Kidney (tissue), 14 donors: Measurements from ENCODE around the gene MYO10. TPM values are rescaled to one million over a fixed set of nuclear protein-coding genes. Genes with fewer than 3 reads are reported as not detected.

ENCODE experiments used
- DNase-seq, 5 donors: peaks; one replicate each; pipeline ENCODE4 v3.0.0-alpha.2; 2013 to 2020
- FAIRE-seq: peaks from 2 replicates; lab custom pipeline; 2012; peaks lifted over from hg19 to GRCh38; lab: Jason Lieb, UNC
- H3K27ac ChIP-seq, 2 donors: one replicate each; pipeline ENCODE4 v1.7.0; 2013; ENCODE audit warnings: low read depth in 2 of 2, low read length in 2 of 2, inconsistent platforms in 1 of 2
- H3K27me3 ChIP-seq: one replicate; pipeline ENCODE4 v1.7.1; 2013; ENCODE audit warnings: low read length, inconsistent platforms; ENCODE audit not compliant: control insufficient read depth, insufficient read depth
- H3K36me3 ChIP-seq, 3 donors: one replicate each; pipeline versions ENCODE4 v1.7.0 to v1.7.1; 2013; ENCODE audit warnings: low read length in 3 of 3, control low read depth in 1 of 3, inconsistent platforms in 1 of 3; ENCODE audit not compliant: insufficient read depth in 3 of 3, control insufficient read depth in 2 of 3
- H3K4me1 ChIP-seq, 3 donors: one replicate each; pipeline versions ENCODE4 v1.7.0 to v1.7.1; 2013; ENCODE audit warnings: low read length in 3 of 3, inconsistent platforms in 1 of 3, low read depth in 1 of 3; ENCODE audit not compliant: control insufficient read depth in 2 of 3, insufficient read depth in 2 of 3
- H3K4me3 ChIP-seq, 3 donors: one replicate each; pipeline versions ENCODE4 v1.7.0 to v1.8.1; 2013; ENCODE audit warnings: low read length in 3 of 3, control low read depth in 1 of 3, inconsistent platforms in 1 of 3
- H3K9ac ChIP-seq, 3 donors: one replicate each; pipeline versions ENCODE4 v1.7.0 to v1.7.1; 2013; ENCODE audit warnings: low read length in 3 of 3, control low read depth in 1 of 3, inconsistent platforms in 1 of 3
- H3K9me3 ChIP-seq, 3 donors: one replicate each; pipeline versions ENCODE4 v1.7.0 to v1.7.1; 2013; ENCODE audit warnings: low read length in 3 of 3, control low read depth in 1 of 3, inconsistent platforms in 1 of 3; ENCODE audit not compliant: control insufficient read depth in 2 of 3, insufficient read depth in 1 of 3
- intact Hi-C: fragments of 100-400 bp; cut with DNase I; formaldehyde crosslinking; loops from one replicate; pipeline ENCODE4 v1.11.1; 2022
- polyA plus RNA-seq: library from polyadenylated mRNA; stranded (reverse); fragments of 350-450 nt; fragmentation: Illumina TruSeq; extraction: RNeasy Lipid Tissue Mini Kit (QIAGEN cat#74804); gene quantifications from one replicate; pipeline ENCODE4 v1.2.3, GENCODE V29; 2014; ENCODE audit warnings: low read depth, low replicate concordance; ENCODE audit not compliant: insufficient read depth
- total RNA-seq: library from RNA; stranded (reverse); fragmentation: NEBNext Ultra II Directional; extraction: Animal tissue kit (Norgen Biotek cat#: 25700); gene quantifications from one replicate; pipeline ENCODE4 v1.2.1, GENCODE V29; 2021
- TF ChIP-seq, protein P1 (sequence below): IDR thresholded peaks from 3 replicates; pipeline ENCODE4 v1.5.1; 2012; ENCODE audit warnings: mild to moderate bottlenecking, moderate library complexity, borderline replicate concordance; ENCODE audit not compliant: insufficient read depth; ENCODE audit errors: extremely low read depth
- donor health status: control.
- donor health status: control.
- donor health status: control.
- donor health status: control.
- donor health status: control.
- donor health status: DM: yes; HTN: yes; CAD: no.
- donor health status: Normal renal cell carcinoma (clear cell type).

Gene MYO10
- total and polyA plus RNA-seq, 2 donors from 2014 or later, result 7.6 to 52.4 TPM

DNA sequence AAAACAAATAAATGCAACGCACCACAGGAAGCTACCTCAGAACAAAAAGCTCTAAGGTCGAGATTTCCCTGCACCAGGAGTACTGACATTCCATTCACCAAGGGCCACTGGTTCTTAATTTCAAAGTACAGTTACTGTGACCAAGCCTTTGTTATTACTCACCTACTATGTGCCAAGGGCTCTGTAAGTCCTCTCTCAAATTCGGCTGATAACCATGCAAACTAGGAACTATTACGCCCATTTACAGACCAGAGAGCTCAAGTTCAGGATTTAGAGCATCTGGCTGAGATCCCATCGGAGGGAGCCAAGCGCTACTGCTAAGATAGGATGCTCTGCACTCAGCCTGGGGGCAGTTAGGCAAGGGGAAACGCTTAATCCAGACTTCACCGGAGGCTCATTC lies 5.6 kb downstream of the MYO10 start:
- intact Hi-C loops, result no loop called here
- Histone ChIP-seq H3K27ac (peak overlapping the region; percentile 61 to 78), H3K4me3 (no peak overlapping the region), H3K27me3 (no peaks in the 10 kb centered on the region), H3K9ac (no peak overlapping the region), H3K4me1 (peaks cover 5 to 10% (median 5%) of the 10 kb centered on the region in 3 donors), H3K9me3 (no peaks in the 10 kb centered on the region), H3K36me3 (no peaks in the 10 kb centered on the region)
- TF ChIP-seq, protein P1, sequence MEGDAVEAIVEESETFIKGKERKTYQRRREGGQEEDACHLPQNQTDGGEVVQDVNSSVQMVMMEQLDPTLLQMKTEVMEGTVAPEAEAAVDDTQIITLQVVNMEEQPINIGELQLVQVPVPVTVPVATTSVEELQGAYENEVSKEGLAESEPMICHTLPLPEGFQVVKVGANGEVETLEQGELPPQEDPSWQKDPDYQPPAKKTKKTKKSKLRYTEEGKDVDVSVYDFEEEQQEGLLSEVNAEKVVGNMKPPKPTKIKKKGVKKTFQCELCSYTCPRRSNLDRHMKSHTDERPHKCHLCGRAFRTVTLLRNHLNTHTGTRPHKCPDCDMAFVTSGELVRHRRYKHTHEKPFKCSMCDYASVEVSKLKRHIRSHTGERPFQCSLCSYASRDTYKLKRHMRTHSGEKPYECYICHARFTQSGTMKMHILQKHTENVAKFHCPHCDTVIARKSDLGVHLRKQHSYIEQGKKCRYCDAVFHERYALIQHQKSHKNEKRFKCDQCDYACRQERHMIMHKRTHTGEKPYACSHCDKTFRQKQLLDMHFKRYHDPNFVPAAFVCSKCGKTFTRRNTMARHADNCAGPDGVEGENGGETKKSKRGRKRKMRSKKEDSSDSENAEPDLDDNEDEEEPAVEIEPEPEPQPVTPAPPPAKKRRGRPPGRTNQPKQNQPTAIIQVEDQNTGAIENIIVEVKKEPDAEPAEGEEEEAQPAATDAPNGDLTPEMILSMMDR, result no peak
- no peak for FAIRE-seq
- peak in 1 of 5 donors; percentile 12 for DNase-seq

DNA sequence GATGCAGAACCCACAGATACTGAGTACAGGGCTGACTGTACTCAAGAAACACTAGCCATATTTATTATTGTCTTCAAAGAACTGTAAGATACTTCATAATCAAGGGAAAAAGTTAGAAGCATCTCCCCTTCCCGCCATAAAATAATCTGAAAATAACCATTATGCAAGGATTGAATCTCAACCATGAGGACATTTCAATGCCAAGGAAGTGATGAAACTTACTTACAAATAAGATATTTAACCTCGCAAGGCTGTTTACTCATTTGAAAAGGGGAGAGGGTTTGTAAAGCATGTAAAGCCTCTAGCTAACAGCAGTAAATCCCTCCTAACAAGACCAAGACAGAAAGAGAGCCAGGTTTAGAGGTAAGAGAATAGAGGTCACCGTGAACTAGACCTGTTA lies 6.3 kb downstream of the MYO10 start:
- FAIRE-seq, result no peak
- TF ChIP-seq, protein P1, result no peak
- Histone ChIP-seq H3K4me1 (peaks cover 5 to 10% (median 5%) of the 10 kb centered on the region in 3 donors), H3K9ac (no peak overlapping the region), H3K36me3 (no peaks in the 10 kb centered on the region), H3K9me3 (no peaks in the 10 kb centered on the region), H3K27ac (peak overlapping the region; percentile 61 to 78), H3K27me3 (no peaks in the 10 kb centered on the region), H3K4me3 (peak overlapping the region in 1 of 3 donors; percentile 16)
- intact Hi-C loops, result no loop called here
- DNase-seq, result no peak

DNA sequence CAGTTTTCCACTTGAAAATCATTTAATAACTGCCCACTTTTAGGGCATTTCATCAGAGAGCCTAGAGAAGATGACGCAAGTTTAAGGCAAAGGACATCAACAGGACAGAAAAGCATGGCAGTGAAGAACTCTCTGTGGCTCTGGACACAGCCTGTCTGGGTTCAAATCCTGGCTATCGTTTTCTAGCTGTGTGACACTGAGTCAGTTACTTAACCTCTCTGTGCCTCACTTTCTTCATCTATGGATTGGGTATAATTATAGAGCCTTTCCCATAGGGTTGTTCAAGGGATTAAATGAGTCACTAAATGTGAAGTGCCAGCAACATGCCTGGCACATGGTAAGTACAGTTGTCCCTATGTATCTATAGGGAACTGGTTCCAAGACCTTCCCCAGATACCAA lies 6.7 kb downstream of the MYO10 start:
- Histone ChIP-seq H3K9ac (no peak overlapping the region), H3K36me3 (no peaks in the 10 kb centered on the region), H3K9me3 (no peaks in the 10 kb centered on the region), H3K27me3 (no peaks in the 10 kb centered on the region), H3K27ac (no peak overlapping the region), H3K4me3 (no peak overlapping the region), H3K4me1 (peaks cover 5 to 10% (median 5%) of the 10 kb centered on the region in 3 donors)
- TF ChIP-seq, protein P1, result no peak
- intact Hi-C loops, result no loop called here
- DNase-seq (no peak), FAIRE-seq (no peak)

DNA sequence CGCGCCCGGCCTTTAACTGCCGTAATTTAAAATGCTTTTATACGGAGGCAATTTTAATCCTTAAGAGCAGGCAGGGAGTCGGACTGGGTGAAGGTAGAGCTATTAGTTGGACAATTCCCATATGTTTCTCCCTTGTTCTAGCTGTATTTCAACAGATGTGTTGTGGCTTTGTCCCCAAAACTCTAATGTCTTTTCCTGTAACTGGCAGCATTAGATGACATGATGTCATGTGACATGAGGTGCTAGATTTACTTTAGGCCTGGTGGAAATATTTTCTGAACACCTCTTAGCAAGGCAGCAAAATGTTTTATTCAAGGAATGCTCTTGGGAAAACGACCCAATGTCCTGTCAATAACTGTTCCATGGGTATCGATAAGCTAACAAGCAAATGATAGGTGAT lies 8.5 kb downstream of the MYO10 start:
- no peak overlapping the region for H3K27ac ChIP-seq
- no peaks in the 10 kb centered on the region for H3K9me3 ChIP-seq
- TF ChIP-seq, protein P1, result no peak
- no peak overlapping the region for H3K4me3 ChIP-seq
- no peaks in the 10 kb centered on the region for H3K36me3 ChIP-seq
- FAIRE-seq (no peak), DNase-seq (peak in 1 of 5 donors; percentile 11)
- no peak overlapping the region for H3K9ac ChIP-seq
- no peaks in the 10 kb centered on the region for H3K27me3 ChIP-seq
- H3K4me1 ChIP-seq, result peaks cover 5 to 10% (median 10%) of the 10 kb centered on the region in 3 donors
- intact Hi-C loops, result no loop called here
